Myocyte (in vitro differentiated cells): ENCODE results near the gene CENATAC. TPM values are rescaled to one million over a fixed set of nuclear protein-coding genes. Genes with fewer than 3 reads are reported as not detected.
"Not testable (repeated sequence)": the region's sequence is repeated elsewhere in the genome, so short reads cannot be mapped to it uniquely, and the experiment has no call there.

Source experiments
- DNase-seq: peaks from one replicate; pipeline ENCODE4 v3.0.0-alpha.2; 2012; ENCODE audit warnings: low read depth
- polyA plus RNA-seq: library from polyadenylated mRNA; unstranded; fragments of >200 nt; gene quantifications from one replicate; pipeline ENCODE4 v1.2.1, GENCODE V29; 2012; ENCODE audit warnings: missing spikeins
- total RNA-seq: library from RNA; depleted of rRNA; stranded (reverse); fragments of >200 nt; gene quantifications from 2 replicates; pipeline ENCODE4 v1.2.3, GENCODE V29; 2014

CENATAC gene
- total RNA-seq = 14.6 and 15.7 TPM in 2 replicates
- 18.0 TPM for polyA plus RNA-seq

GRCh38 chr11:118997627-118998387 lies at the start of gene CENATAC:
TSS of gene CENATAC (plus strand) at chr11:118998138. CDS start at chr11:118998198, 60 bp downstream.
- DNase-seq = peak; percentile 93

GRCh38 chr11:118953265-118953664 lies 44.7 kb upstream of the CENATAC start:
- peak; percentile 20 for DNase-seq

GRCh38 chr11:118953976-118954375 lies 44.0 kb upstream of the CENATAC start:
- DNase-seq = not testable (repeated sequence)

- DNase-seq = peak; percentile 80
These were observed 41.7 kb upstream of the CENATAC start, which contains the start of gene UPK2 for GRCh38 chr11:118956094-118956846. TSS of gene UPK2 (plus strand) at chr11:118956298. CDS start at chr11:118956351, 53 bp downstream.

- DNase-seq = no peak
These were observed 41.0 kb upstream of the CENATAC start for GRCh38 chr11:118956847-118957469.

GRCh38 chr11:118957549-118957948 lies 40.4 kb upstream of the CENATAC start:
- no peak for DNase-seq

- no peak for DNase-seq
These were observed 40.0 kb upstream of the CENATAC start for GRCh38 chr11:118957968-118958367.

- no peak for DNase-seq
These were observed 39.4 kb upstream of the CENATAC start for GRCh38 chr11:118958577-118958976.

GRCh38 chr11:118961189-118961588 lies 36.7 kb upstream of the CENATAC start:
- DNase-seq = no peak

GRCh38 chr11:118961591-118961990 lies 36.3 kb upstream of the CENATAC start:
- DNase-seq = peak; percentile 59

GRCh38 chr11:118969508-118969907 lies 28.4 kb upstream of the CENATAC start:
- not testable (repeated sequence) for DNase-seq

- no peak for DNase-seq
These were observed 26.3 kb upstream of the CENATAC start, which contains the start of gene FOXR1 for GRCh38 chr11:118971646-118972045. TSS of gene FOXR1 (plus strand) at chr11:118971761. CDS start at chr11:118971932, 171 bp downstream.

- DNase-seq = no peak
These were observed 24.0 kb upstream of the CENATAC start for GRCh38 chr11:118973985-118974384.

GRCh38 chr11:118975771-118976709 lies 21.9 kb upstream of the CENATAC start:
- peak; percentile 44 for DNase-seq

- DNase-seq = no peak
These were observed 18.5 kb upstream of the CENATAC start for GRCh38 chr11:118979434-118979833.

GRCh38 chr11:118980191-118980881 lies 17.6 kb upstream of the CENATAC start:
- no peak for DNase-seq

- not testable (repeated sequence) for DNase-seq
These were observed 13.6 kb upstream of the CENATAC start for GRCh38 chr11:118984337-118984736.

- no peak for DNase-seq
These were observed 13.1 kb upstream of the CENATAC start for GRCh38 chr11:118984825-118985224.

- no peak for DNase-seq
These were observed 9.7 kb upstream of the CENATAC start for GRCh38 chr11:118988280-118988679.
